ENCODE results near the gene GLDC. TPM values are rescaled to one million over a fixed set of nuclear protein-coding genes. Genes with fewer than 3 reads are reported as not detected.
"Not testable (repeated sequence)": the region's sequence is repeated elsewhere in the genome, so short reads cannot be mapped to it uniquely, and the experiment has no call there.

GLDC gene
- total RNA-seq, 2 donors from 2014 or later, result not detected

- H3K4me3 ChIP-seq, result no peak overlapping the region
- 70% methylated on average over 4 of the region's 4 CpGs for WGBS, 2 donors
- DNase-seq, result no peak
- peaks cover 12% of the 10 kb centered on the region for H3K4me1 ChIP-seq
- no peak overlapping the region for H3K27ac ChIP-seq
- no peaks in the 10 kb centered on the region for H3K27me3 ChIP-seq
- intact Hi-C loops (cut with DNase I), result loop anchor here (10.0 kb wide), 1 partner anchor 76 kb away; no protein-coding TSS in a partner anchor
- no peaks in the 10 kb centered on the region for H3K9me3 ChIP-seq
- H3K36me3 ChIP-seq (replicated peaks in 1 of 2; ENCODE audit: insufficient read depth in 1 of 2, low read depth in 2 of 2), result no peaks in the 10 kb centered on the region
- no peak for TF ChIP-seq POLR2A (IDR thresholded peaks at IDR 0.05)
- ATAC-seq, result no peak
Measured at GRCh38 chr9:6660512-6660911, 15.0 kb upstream of the GLDC start.

- DNase-seq (no peak), ATAC-seq (no peak)
- TF ChIP-seq POLR2A (IDR thresholded peaks at IDR 0.05), result no peak
- TF ChIP-seq CTCF (IDR thresholded peaks at IDR 0.05), result no peak
- Histone ChIP-seq H3K4me3 (no peak overlapping the region), H3K4me1 (no peaks in the 10 kb centered on the region), H3K27me3 (no peaks in the 10 kb centered on the region), H3K27ac (no peak overlapping the region), H3K9me3 (no peaks in the 10 kb centered on the region), H3K36me3 (replicated peaks in 1 of 2; ENCODE audit: insufficient read depth in 1 of 2, low read depth in 2 of 2) (no peaks in the 10 kb centered on the region)
- 68 to 72% methylated on average over 4 of the region's 4 CpGs for WGBS, 2 donors
- intact Hi-C loops (cut with DNase I), result no loop called here
Measured at GRCh38 chr9:6658628-6659353, 13.3 kb upstream of the GLDC start.

GRCh38 chr9:6656614-6657300 lies 11.2 kb upstream of the GLDC start:
- Histone ChIP-seq H3K27ac (no peak overlapping the region), H3K4me3 (no peak overlapping the region), H3K36me3 (replicated peaks in 1 of 2; ENCODE audit: insufficient read depth in 1 of 2, low read depth in 2 of 2) (no peaks in the 10 kb centered on the region), H3K4me1 (no peaks in the 10 kb centered on the region), H3K9me3 (no peaks in the 10 kb centered on the region), H3K27me3 (no peaks in the 10 kb centered on the region)
- 67 to 74% methylated on average over 6 of the region's 6 CpGs for WGBS, 2 donors
- intact Hi-C loops (cut with DNase I), result no loop called here
- TF ChIP-seq CTCF (IDR thresholded peaks at IDR 0.05) (no peak), POLR2A (IDR thresholded peaks at IDR 0.05) (no peak)
- DNase-seq (no peak), ATAC-seq (no peak)

- intact Hi-C loops (cut with DNase I), result no loop called here
- no peak overlapping the region for H3K4me3 ChIP-seq
- H3K36me3 ChIP-seq (replicated peaks in 1 of 2; ENCODE audit: insufficient read depth in 1 of 2, low read depth in 2 of 2), result no peaks in the 10 kb centered on the region
- ATAC-seq (no peak), DNase-seq (no peak)
- H3K27ac ChIP-seq, result no peak overlapping the region
- no peaks in the 10 kb centered on the region for H3K9me3 ChIP-seq
- WGBS, 2 donors, result 89 to 94% methylated on average over 7 of the region's 7 CpGs
- no peaks in the 10 kb centered on the region for H3K27me3 ChIP-seq
- no peaks in the 10 kb centered on the region for H3K4me1 ChIP-seq
- TF ChIP-seq CTCF (IDR thresholded peaks at IDR 0.05) (no peak), POLR2A (IDR thresholded peaks at IDR 0.05) (no peak)
Measured at GRCh38 chr9:6655036-6655435, 9.5 kb upstream of the GLDC start.

- 32 to 40% methylated on average over 12 of the region's 12 CpGs for WGBS, 2 donors
- ATAC-seq (no peak), DNase-seq (no peak)
- Histone ChIP-seq H3K9me3 (no peaks in the 10 kb centered on the region), H3K4me1 (peaks cover 16% of the 10 kb centered on the region), H3K36me3 (replicated peaks in 1 of 2; ENCODE audit: insufficient read depth in 1 of 2, low read depth in 2 of 2) (no peaks in the 10 kb centered on the region), H3K27me3 (peaks cover 0 to 7% of the 10 kb centered on the region in 2 donors), H3K4me3 (no peak overlapping the region), H3K27ac (no peak overlapping the region)
- intact Hi-C loops (cut with DNase I), result no loop called here
- TF ChIP-seq CTCF (IDR thresholded peaks at IDR 0.05) (no peak), POLR2A (IDR thresholded peaks at IDR 0.05) (no peak)
Measured at GRCh38 chr9:6646293-6646636, 736 bp upstream of the GLDC start.

GRCh38 chr9:6645105-6645354 lies 499 bp downstream of the GLDC start:
- H3K4me1 ChIP-seq, result peaks cover 16% of the 10 kb centered on the region
- WGBS, 2 donors, result 0 to 3% methylated on average over 1 to 24 of the region's 24 CpGs
- DNase-seq; H3K27me3 ChIP-seq; intact Hi-C loops (cut with DNase I); H3K27ac ChIP-seq; H3K36me3 ChIP-seq (replicated peaks in 1 of 2; ENCODE audit: insufficient read depth in 1 of 2, low read depth in 2 of 2); H3K4me3 ChIP-seq; ATAC-seq; H3K9me3 ChIP-seq: not testable (repeated sequence)

Measured in body of pancreas (tissue), 4 donors.